K562 (cell line): Measurements from ENCODE around the gene NOTO. TPM values are rescaled to one million over a fixed set of nuclear protein-coding genes. Genes with fewer than 3 reads are reported as not detected.

Experiments
- CHCHD3 ChIP-seq: fragments of 250-450 bp; sonication (Bioruptor Pico); IDR thresholded peaks from 2 replicates; pipeline ENCODE4 v2.1.2; 2022; ENCODE audit warnings: mild to moderate bottlenecking
- CREM ChIP-seq: IDR thresholded peaks from 2 replicates; pipeline ENCODE4 v1.6.1; 2014; ENCODE audit warnings: antibody characterized with exemption, low read depth
- FOSL1 ChIP-seq: fragments of 200-800 bp; sonication (Bioruptor generic); conservative IDR thresholded peaks from 2 replicates; pipeline ENCODE4 v1.6.1; 2016; ENCODE audit warnings: missing genetic modification characterization, missing compliant biosample characterization
- HIVEP1 ChIP-seq: fragments of 250-450 bp; sonication (Bioruptor Pico); IDR thresholded peaks from 2 replicates; pipeline ENCODE4 v1.4.0; 2020; ENCODE audit warnings: mild to moderate bottlenecking
- KDM4B ChIP-seq, 2 experiments: fragments of 450-650 bp in 1 of 2; sonication (generic) in 1 of 2; IDR thresholded peaks; 2 replicates each; pipeline ENCODE4 v1.6.1; 2016 to 2017; ENCODE audit warnings: borderline replicate concordance in 2 of 2, antibody characterized with exemption in 1 of 2, low read depth in 1 of 2, mild to moderate bottlenecking in 1 of 2
- MEIS2 ChIP-seq: fragments of 450-650 bp; IDR thresholded peaks from 2 replicates; pipeline ENCODE4 v1.6.1; 2014; ENCODE audit warnings: mild to moderate bottlenecking; ENCODE audit not compliant: partially characterized antibody
- MTA2 ChIP-seq: fragments of 450-650 bp; IDR thresholded peaks from 2 replicates; pipeline ENCODE4 v1.6.1; 2016; ENCODE audit warnings: low read depth
- MYC ChIP-seq, 2 experiments: fragments of 250-450 bp in 1 of 2; sonication (Bioruptor Pico) in 1 of 2; IDR thresholded peaks; 2 replicates each; pipeline versions ENCODE4 v1.5.1 to v1.6.1; 2012 to 2021; ENCODE audit warnings: low read depth in 2 of 2, borderline replicate concordance in 1 of 2, improper control_type of control experiment in 1 of 2, low read length in 1 of 2, mild to moderate bottlenecking in 1 of 2, moderate library complexity in 1 of 2
- PTBP1 ChIP-seq: fragments of 200-400 bp; formaldehyde crosslinking; IDR thresholded peaks from 2 replicates; pipeline ENCODE4 v1.6.1; 2017; ENCODE audit warnings: low read depth, low read length
- RB1 ChIP-seq: fragments of 450-650 bp; IDR thresholded peaks from 2 replicates; pipeline ENCODE4 v1.6.1; 2017; ENCODE audit warnings: low read depth, mild to moderate bottlenecking
- RBBP5 ChIP-seq: fragments of 200-600 bp; sonication (generic); IDR thresholded peaks from 2 replicates; pipeline ENCODE4 v1.6.1; 2012; ENCODE audit warnings: borderline replicate concordance, mild to moderate bottlenecking, low read length, control low read depth, inconsistent platforms; ENCODE audit not compliant: insufficient read depth, poor library complexity, severe bottlenecking
- RFX1 ChIP-seq: fragments of 450-650 bp; IDR thresholded peaks from 2 replicates; pipeline ENCODE4 v1.6.1; 2016; ENCODE audit warnings: mild to moderate bottlenecking, moderate library complexity
- RUNX1 ChIP-seq: sonication (generic); IDR thresholded peaks from 2 replicates; pipeline ENCODE4 v1.6.1; 2016; ENCODE audit warnings: antibody characterized with exemption, low read depth
- SAFB ChIP-seq: fragments of 200-400 bp; formaldehyde crosslinking; IDR thresholded peaks from 2 replicates; pipeline ENCODE4 v1.6.1; 2017; ENCODE audit warnings: low read depth, low read length, borderline replicate concordance
- SLC30A9 ChIP-seq: fragments of 250-450 bp; sonication (Bioruptor Pico); IDR thresholded peaks from 2 replicates; pipeline ENCODE4 v1.8.0; 2022; ENCODE audit warnings: mild to moderate bottlenecking, moderate library complexity
- SP1 ChIP-seq: sonication (generic); formaldehyde crosslinking; IDR thresholded peaks from 2 replicates; pipeline ENCODE4 v1.8.1; 2022; ENCODE audit warnings: mild to moderate bottlenecking, missing genetic modification reagents
- SRSF9 ChIP-seq: fragments of 200-400 bp; formaldehyde crosslinking; IDR thresholded peaks from 2 replicates; pipeline ENCODE4 v1.6.1; 2017; ENCODE audit warnings: low read depth, low read length, borderline replicate concordance
- STAT5B ChIP-seq: fragments of 250-450 bp; sonication (Bioruptor Pico); IDR thresholded peaks from 2 replicates; pipeline ENCODE4 v1.8.0; 2021; ENCODE audit warnings: mild to moderate bottlenecking, inconsistent platforms
- TBP ChIP-seq: optimal IDR thresholded peaks from 2 replicates; pipeline ENCODE3; 2011; ENCODE audit warnings: low read depth, low read length, improper control_type of control experiment
- ZEB2 ChIP-seq: fragments of 450-650 bp; IDR thresholded peaks from 2 replicates; pipeline ENCODE4 v1.6.1; 2016
- ZFX ChIP-seq: sonication (generic); formaldehyde crosslinking; IDR thresholded peaks from 2 replicates; pipeline ENCODE4 v1.8.0; 2022; ENCODE audit warnings: mild to moderate bottlenecking, missing genetic modification reagents, moderate library complexity
- ZNF197 ChIP-seq: fragments of 200-800 bp; sonication (Bioruptor generic); IDR thresholded peaks from 2 replicates; pipeline ENCODE4 v1.6.1; 2016; ENCODE audit warnings: low read depth, missing genetic modification characterization, missing compliant biosample characterization
- ZNF232 ChIP-seq: sonication (generic); formaldehyde crosslinking; IDR thresholded peaks from 2 replicates; pipeline ENCODE4 v1.8.0; 2022; ENCODE audit warnings: mild to moderate bottlenecking, missing genetic modification reagents
- ZNF668 ChIP-seq: fragments of 250-450 bp; sonication (Bioruptor Pico); IDR thresholded peaks from 2 replicates; pipeline ENCODE4 v1.8.0; 2022; ENCODE audit warnings: mild to moderate bottlenecking, inconsistent platforms
- polyA plus RNA-seq, 8 experiments: library from polyadenylated mRNA; depleted of rRNA in 4 of 8; stranded (reverse) in 5 of 8; unstranded in 3 of 8; fragments of >200 nt; fragmentation: Nextera tagmentation in 2 of 8; fragmentation: Illumina TruSeq in 1 of 8; extraction: Ambion mirVana in 2 of 8; extraction: Trizol in 1 of 8; gene quantifications; 2 replicates each; pipeline versions ENCODE4 v1.2.1 to v1.2.3, GENCODE V29; 2011 to 2014; ENCODE audit warnings: inconsistent platforms in 1 of 8, missing spikeins in 1 of 8
- total RNA-seq, 7 experiments: library from RNA; depleted of rRNA in 6 of 7; stranded (reverse); fragments of >200 nt in 6 of 7; fragmentation: Illumina TruSeq in 2 of 7; extraction: Trizol in 2 of 7; gene quantifications; 2 replicates each; pipeline versions ENCODE4 v1.2.1 to v1.2.3, GENCODE V29; 2011 to 2021; ENCODE audit warnings: low replicate concordance in 1 of 7
- TF ChIP-seq, protein P1 (sequence below): fragments of 250-450 bp; sonication (Bioruptor Pico); IDR thresholded peaks from 2 replicates; pipeline ENCODE4 v1.5.0; 2020; ENCODE audit warnings: mild to moderate bottlenecking, borderline replicate concordance
- TF ChIP-seq, protein P2 (sequence below): sonication (generic); formaldehyde crosslinking; IDR thresholded peaks from 2 replicates; pipeline ENCODE4 v1.8.1; 2022; ENCODE audit warnings: missing genetic modification reagents
- TF ChIP-seq, protein P3 (sequence below): sonication (generic); formaldehyde crosslinking; IDR thresholded peaks from 2 replicates; pipeline ENCODE4 v1.8.0; 2022; ENCODE audit warnings: mild to moderate bottlenecking, missing genetic modification reagents

Gene NOTO
- total and polyA plus RNA-seq, 9 of the 15 experiments (the other 6 are each of a cell fraction or from before 2014, with no cell fraction given) = not detected

DNA sequence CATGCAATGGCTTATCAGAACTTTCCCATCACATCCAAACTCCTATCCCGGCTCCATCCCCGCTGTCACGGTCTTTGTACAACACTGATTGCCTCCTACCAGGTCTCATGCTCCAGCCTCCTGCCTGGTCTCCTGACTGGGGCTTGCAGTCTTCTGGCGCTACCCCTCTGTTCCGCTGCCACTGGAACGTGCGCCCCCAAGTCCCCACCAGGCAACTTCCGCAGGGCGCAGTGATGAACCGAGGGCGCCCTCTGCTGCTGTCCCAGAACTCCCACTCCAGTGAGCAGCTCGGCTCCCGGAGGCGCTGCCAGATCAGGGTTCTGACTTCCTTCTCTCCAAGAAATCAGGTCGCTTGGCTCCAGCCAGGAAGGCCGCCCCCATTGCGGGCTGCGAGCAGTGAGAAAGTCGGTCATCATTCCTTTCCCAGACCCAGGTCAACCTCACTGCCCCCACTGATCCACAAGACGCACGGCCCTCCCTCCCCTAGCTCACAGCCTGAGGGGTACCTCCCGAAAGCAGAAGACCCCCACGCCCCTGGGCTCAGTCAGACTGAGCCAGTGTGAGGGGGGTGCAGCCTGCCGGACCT, 45.7 kb upstream of the NOTO start (continued):
- no peak for TF ChIP-seq ZNF197 (CRISPR knock-in tag)
- no peak for TF ChIP-seq SRSF9
- no peak for TF ChIP-seq MTA2
- TF ChIP-seq KDM4B (IDR thresholded peaks at IDR 0.05; ENCODE audit: borderline replicate concordance in 2 of 2, low read depth in 1 of 2) = no peak
- TF ChIP-seq TBP = no peak
- TF ChIP-seq CREM = 0 out of 2 replicates have a peak, but pooled peaks have one; percentile 8
- no peak for TF ChIP-seq SLC30A9 (CRISPR knock-in tag)
- TF ChIP-seq SAFB = no peak
- TF ChIP-seq SP1 (CRISPR knock-in tag) = no peak
- TF ChIP-seq RUNX1 = no peak
- TF ChIP-seq RFX1 = no peak
- TF ChIP-seq ZNF668 (CRISPR knock-in tag) = no peak
- TF ChIP-seq CHCHD3 = no peak
- no peak for TF ChIP-seq ZEB2
- TF ChIP-seq, protein P1, sequence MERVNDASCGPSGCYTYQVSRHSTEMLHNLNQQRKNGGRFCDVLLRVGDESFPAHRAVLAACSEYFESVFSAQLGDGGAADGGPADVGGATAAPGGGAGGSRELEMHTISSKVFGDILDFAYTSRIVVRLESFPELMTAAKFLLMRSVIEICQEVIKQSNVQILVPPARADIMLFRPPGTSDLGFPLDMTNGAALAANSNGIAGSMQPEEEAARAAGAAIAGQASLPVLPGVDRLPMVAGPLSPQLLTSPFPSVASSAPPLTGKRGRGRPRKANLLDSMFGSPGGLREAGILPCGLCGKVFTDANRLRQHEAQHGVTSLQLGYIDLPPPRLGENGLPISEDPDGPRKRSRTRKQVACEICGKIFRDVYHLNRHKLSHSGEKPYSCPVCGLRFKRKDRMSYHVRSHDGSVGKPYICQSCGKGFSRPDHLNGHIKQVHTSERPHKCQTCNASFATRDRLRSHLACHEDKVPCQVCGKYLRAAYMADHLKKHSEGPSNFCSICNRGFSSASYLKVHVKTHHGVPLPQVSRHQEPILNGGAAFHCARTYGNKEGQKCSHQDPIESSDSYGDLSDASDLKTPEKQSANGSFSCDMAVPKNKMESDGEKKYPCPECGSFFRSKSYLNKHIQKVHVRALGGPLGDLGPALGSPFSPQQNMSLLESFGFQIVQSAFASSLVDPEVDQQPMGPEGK (CRISPR knock-in tag) = no peak
- no peak for TF ChIP-seq RBBP5
- TF ChIP-seq, protein P2, sequence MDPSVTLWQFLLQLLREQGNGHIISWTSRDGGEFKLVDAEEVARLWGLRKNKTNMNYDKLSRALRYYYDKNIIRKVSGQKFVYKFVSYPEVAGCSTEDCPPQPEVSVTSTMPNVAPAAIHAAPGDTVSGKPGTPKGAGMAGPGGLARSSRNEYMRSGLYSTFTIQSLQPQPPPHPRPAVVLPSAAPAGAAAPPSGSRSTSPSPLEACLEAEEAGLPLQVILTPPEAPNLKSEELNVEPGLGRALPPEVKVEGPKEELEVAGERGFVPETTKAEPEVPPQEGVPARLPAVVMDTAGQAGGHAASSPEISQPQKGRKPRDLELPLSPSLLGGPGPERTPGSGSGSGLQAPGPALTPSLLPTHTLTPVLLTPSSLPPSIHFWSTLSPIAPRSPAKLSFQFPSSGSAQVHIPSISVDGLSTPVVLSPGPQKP (CRISPR knock-in tag) = no peak
- TF ChIP-seq HIVEP1 = no peak
- TF ChIP-seq ZFX = no peak
- no peak for TF ChIP-seq MEIS2
- TF ChIP-seq, protein P3, sequence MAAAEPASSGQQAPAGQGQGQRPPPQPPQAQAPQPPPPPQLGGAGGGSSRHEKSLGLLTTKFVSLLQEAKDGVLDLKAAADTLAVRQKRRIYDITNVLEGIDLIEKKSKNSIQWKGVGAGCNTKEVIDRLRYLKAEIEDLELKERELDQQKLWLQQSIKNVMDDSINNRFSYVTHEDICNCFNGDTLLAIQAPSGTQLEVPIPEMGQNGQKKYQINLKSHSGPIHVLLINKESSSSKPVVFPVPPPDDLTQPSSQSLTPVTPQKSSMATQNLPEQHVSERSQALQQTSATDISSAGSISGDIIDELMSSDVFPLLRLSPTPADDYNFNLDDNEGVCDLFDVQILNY (CRISPR knock-in tag) = no peak
- no peak for TF ChIP-seq MYC (IDR thresholded peaks at IDR 0.05; ENCODE audit: low read depth, low read length)
- no peak for TF ChIP-seq MYC (CRISPR knock-in tag; IDR thresholded peaks at IDR 0.05; ENCODE audit: borderline replicate concordance, low read depth)
- TF ChIP-seq FOSL1 (tag) = no peak
- 0 out of 2 replicates have a peak, but pooled peaks have one; percentile 33 for TF ChIP-seq RB1
- no peak for TF ChIP-seq STAT5B
- TF ChIP-seq ZNF232 = no peak
- TF ChIP-seq PTBP1 = no peak
